Endodermal cell (in vitro differentiated cells): Measurements from ENCODE around the gene SUGP2. TPM values are rescaled to one million over a fixed set of nuclear protein-coding genes. Genes with fewer than 3 reads are reported as not detected.
"Not testable (repeated sequence)": the region's sequence is repeated elsewhere in the genome, so short reads cannot be mapped to it uniquely, and the experiment has no call there.

Source experiments
- DNase-seq: peaks from one replicate; pipeline ENCODE4 v3.0.0-alpha.2; 2017
- H3K27ac ChIP-seq: 2 replicates; pipeline ENCODE4 v1.5.1; 2013; ENCODE audit warnings: mild to moderate bottlenecking, low read depth, low read length, moderate library complexity
- H3K27me3 ChIP-seq: 2 replicates; pipeline ENCODE4 v1.6.1; 2013; ENCODE audit warnings: mild to moderate bottlenecking, low read length, moderate library complexity; ENCODE audit not compliant: insufficient read depth, control insufficient read depth, poor library complexity, severe bottlenecking
- H3K36me3 ChIP-seq: 2 replicates; pipeline ENCODE4 v1.7.0; 2013; ENCODE audit warnings: mild to moderate bottlenecking, low read length, moderate library complexity; ENCODE audit not compliant: control insufficient read depth, insufficient read depth
- H3K4me1 ChIP-seq: one replicate; pipeline ENCODE4 v1.7.0; 2013; ENCODE audit warnings: low read length; ENCODE audit not compliant: control insufficient read depth, insufficient read depth
- H3K4me3 ChIP-seq: 2 replicates; pipeline ENCODE4 v1.5.1; 2013; ENCODE audit warnings: mild to moderate bottlenecking, low read length, moderate library complexity
- H3K9ac ChIP-seq: 2 replicates; pipeline ENCODE4 v1.6.1; 2013; ENCODE audit warnings: mild to moderate bottlenecking, low read length, moderate library complexity; ENCODE audit not compliant: poor library complexity, severe bottlenecking; ENCODE audit errors: extremely low read depth
- H3K9me3 ChIP-seq: 2 replicates; pipeline ENCODE4 v1.6.1; 2013; ENCODE audit warnings: mild to moderate bottlenecking, low read length, moderate library complexity; ENCODE audit not compliant: control insufficient read depth
- H3K27ac Mint-ChIP-seq: 2 replicates; pipeline ENCODE4 v1.8.0; 2020; ENCODE audit warnings: mixed read lengths
- H3K27me3 Mint-ChIP-seq: 2 replicates; pipeline ENCODE4 v1.8.0; 2021; ENCODE audit warnings: mild to moderate bottlenecking, mixed read lengths; ENCODE audit not compliant: insufficient read depth
- H3K36me3 Mint-ChIP-seq: 2 replicates; pipeline ENCODE4 v1.8.0; 2020; ENCODE audit warnings: low read depth, mixed read lengths
- H3K4me1 Mint-ChIP-seq: 2 replicates; pipeline ENCODE4 v1.8.0; 2020; ENCODE audit warnings: mixed read lengths
- H3K4me3 Mint-ChIP-seq: 2 replicates; pipeline ENCODE4 v1.8.0; 2020; ENCODE audit warnings: mild to moderate bottlenecking, moderate library complexity, mixed read lengths
- H3K9me3 Mint-ChIP-seq: 2 replicates; pipeline ENCODE4 v1.8.0; 2020; ENCODE audit warnings: mild to moderate bottlenecking, mixed read lengths
- CTCF ChIP-seq: fragments of 200-600 bp; sonication (generic); conservative IDR thresholded peaks from 2 replicates; pipeline ENCODE4 v1.5.0; 2021; ENCODE audit warnings: antibody characterized with exemption, mild to moderate bottlenecking
- WGBS, 2 experiments: methylation state at CpG; one replicate each; pipeline versions ENCODE4 v1.1.5 to v1.1.7; 2013; ENCODE audit warnings: missing lambda C conversion rate in 2 of 2, mixed read lengths in 1 of 2; ENCODE audit not compliant: insufficient coverage in 1 of 2, insufficient read length in 1 of 2; 5-methylcytosine and 5-hydroxymethylcytosine counted together
- total RNA-seq, 2 donors: library from RNA; stranded (reverse); fragmentation: NEBNext Ultra II Directional in 1 of 2; extraction: Animal tissue kit (Norgen Biotek cat#: 25700) in 1 of 2; gene quantifications; 2 replicates in 1 of 2; 3 replicates in 1 of 2; pipeline ENCODE4 v1.2.1, GENCODE V29; 2021

The SUGP2 gene
- total RNA-seq, 2 donors from 2014 or later = 121 to 157 TPM

GRCh38 chr19:18960370-18960769, 72.9 kb downstream of the SUGP2 start:
- TF ChIP-seq CTCF = no peak
- Histone ChIP-seq H3K27me3 (peaks cover 13% of the 10 kb centered on the region), H3K4me1 (no peaks in the 10 kb centered on the region), H3K4me3 (no peak overlapping the region), H3K36me3 (no peaks in the 10 kb centered on the region), H3K9me3 (no peaks in the 10 kb centered on the region), H3K9ac (no peak overlapping the region), H3K27ac (no peak overlapping the region)
- Mint-ChIP-seq H3K36me3 (no peaks in the 10 kb centered on the region), H3K9me3 (no peaks in the 10 kb centered on the region), H3K4me1 (no peaks in the 10 kb centered on the region), H3K4me3 (no peak overlapping the region), H3K27ac (no peak overlapping the region), H3K27me3 (peaks cover 38% of the 10 kb centered on the region)
- 89 to 90% methylated on average over 2 to 4 of the region's 4 CpGs for WGBS, 2 experiments
- DNase-seq = no peak

DNA sequence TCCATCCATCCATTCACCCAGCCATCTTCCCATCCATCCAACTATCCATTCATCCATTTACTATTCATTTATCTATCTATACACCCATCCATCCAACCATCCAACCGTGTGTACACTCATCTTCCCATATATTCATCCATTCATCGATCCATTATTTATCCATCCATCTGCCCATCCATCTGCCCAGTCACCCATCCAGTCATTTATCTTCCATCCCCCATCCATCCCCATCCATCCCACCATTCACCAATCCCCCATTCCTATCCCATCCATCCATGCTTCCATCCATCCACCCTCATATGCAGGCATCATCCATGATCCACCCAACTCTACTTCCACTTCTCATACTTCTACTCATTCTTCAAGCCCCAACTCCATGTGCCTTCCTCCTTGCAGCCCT, 78.3 kb downstream of the SUGP2 start:
- Mint-ChIP-seq H3K4me3 (no peak overlapping the region), H3K27ac (no peak overlapping the region), H3K27me3 (peaks cover 20% of the 10 kb centered on the region), H3K4me1 (no peaks in the 10 kb centered on the region), H3K36me3 (no peaks in the 10 kb centered on the region), H3K9me3 (no peaks in the 10 kb centered on the region)
- TF ChIP-seq CTCF = no peak
- WGBS, 2 experiments = 87 to 89% methylated on average over 2 of the region's 2 CpGs
- Histone ChIP-seq H3K27ac (no peak overlapping the region), H3K27me3 (no peaks in the 10 kb centered on the region), H3K36me3 (no peaks in the 10 kb centered on the region), H3K9ac (no peak overlapping the region), H3K4me3 (no peak overlapping the region), H3K4me1 (no peaks in the 10 kb centered on the region), H3K9me3 (no peaks in the 10 kb centered on the region)
- DNase-seq = no peak

GRCh38 chr19:18954094-18954493, 79.2 kb downstream of the SUGP2 start:
- H3K36me3 ChIP-seq = no peaks in the 10 kb centered on the region
- no peaks in the 10 kb centered on the region for H3K27me3 ChIP-seq
- H3K9me3 ChIP-seq = no peaks in the 10 kb centered on the region
- Mint-ChIP-seq H3K4me3 (no peak overlapping the region), H3K27ac (no peak overlapping the region), H3K27me3 (peaks cover 14% of the 10 kb centered on the region), H3K36me3 (no peaks in the 10 kb centered on the region), H3K4me1 (no peaks in the 10 kb centered on the region), H3K9me3 (no peaks in the 10 kb centered on the region)
- TF ChIP-seq CTCF = no peak
- no peak for DNase-seq
- H3K4me1 ChIP-seq = no peaks in the 10 kb centered on the region
- H3K27ac ChIP-seq = no peak overlapping the region
- no peak overlapping the region for H3K9ac ChIP-seq
- WGBS, 2 experiments = 79% methylated on average over 3 of the region's 3 CpGs; no CpG with 5 or more reads in 1 of the 2 experiments
- no peak overlapping the region for H3K4me3 ChIP-seq

GRCh38 chr19:18952364-18953003, 80.8 kb downstream of the SUGP2 start:
- H3K4me1 Mint-ChIP-seq, H3K4me1 ChIP-seq, H3K27ac Mint-ChIP-seq, H3K27me3 ChIP-seq, H3K9me3 ChIP-seq, H3K9ac ChIP-seq, H3K36me3 ChIP-seq, H3K36me3 Mint-ChIP-seq, H3K9me3 Mint-ChIP-seq, DNase-seq, H3K4me3 Mint-ChIP-seq, H3K4me3 ChIP-seq, H3K27ac ChIP-seq: not testable (repeated sequence)
- peaks cover 12% of the 10 kb centered on the region for H3K27me3 Mint-ChIP-seq
- 80 to 86% methylated on average over 10 to 17 of the region's 17 CpGs for WGBS, 2 experiments
